Tongue (tissue), 2 donors: ENCODE data around the gene ACR. TPM values are rescaled to one million over a fixed set of nuclear protein-coding genes. Genes with fewer than 3 reads are reported as not detected.

Experiments
- DNase-seq: peaks from one replicate; pipeline ENCODE4 v3.0.0-alpha.2; 2015
- total RNA-seq: library from RNA; depleted of rRNA; stranded (reverse); fragments of >200 nt; gene quantifications from one replicate; pipeline ENCODE4 v1.2.3, GENCODE V29; 2014

Gene ACR
- total RNA-seq, result 3.3 TPM

DNA sequence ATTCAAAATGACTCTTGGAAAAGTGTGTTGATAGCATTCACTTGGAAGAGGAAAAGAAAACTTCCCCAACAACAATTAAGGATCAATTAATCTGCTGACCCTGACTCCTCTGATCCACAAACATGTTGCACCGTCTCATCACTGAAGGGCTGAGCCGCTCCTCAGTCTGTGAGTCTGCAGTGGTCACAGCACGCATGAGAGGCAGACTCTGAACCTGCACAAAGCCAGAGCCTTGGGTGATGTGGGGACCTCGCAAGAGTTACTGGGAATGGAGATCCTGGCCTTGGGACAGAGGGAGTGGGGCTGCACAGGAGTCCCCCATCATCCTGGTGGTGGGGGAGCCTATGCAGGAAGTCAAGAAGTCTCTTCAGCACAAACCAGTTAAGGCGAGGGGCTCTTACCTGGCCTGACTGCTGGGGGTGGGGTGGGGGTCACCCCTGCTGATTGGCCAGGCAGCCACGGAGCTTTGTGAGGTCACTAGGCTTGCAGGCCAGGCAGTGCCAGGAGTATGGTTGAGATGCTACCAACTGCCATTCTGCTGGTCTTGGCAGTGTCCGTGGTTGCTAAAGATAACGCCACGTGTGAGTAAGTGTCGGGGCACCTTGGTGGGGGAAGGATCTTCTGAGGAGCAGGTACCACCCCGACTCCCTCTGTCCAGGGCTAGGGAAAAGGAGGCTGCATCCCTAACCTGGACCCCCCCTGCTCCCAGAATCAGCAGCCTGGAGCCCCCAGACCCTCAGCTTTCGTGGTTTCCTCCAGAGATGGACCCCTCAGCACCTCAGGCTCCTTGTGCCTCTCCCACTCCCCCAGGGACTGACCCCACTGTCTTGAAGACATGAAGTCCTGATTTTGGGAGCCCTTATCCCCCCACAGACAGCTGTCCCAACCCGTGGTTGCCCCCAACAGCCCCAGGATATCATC lies at the start of gene ACR:
ACR (plus strand) TSS at position 477 of the 921 bp plus-strand sequence; CDS start at position 509, 32 bp downstream.
- no peak for DNase-seq

- DNase-seq, result no peak
These were observed 49.6 kb upstream of the ACR start for GRCh38 chr22:50688448-50688847.

- DNase-seq, result peak; percentile 22
These were observed 46.5 kb upstream of the ACR start for GRCh38 chr22:50691521-50691920.

DNA sequence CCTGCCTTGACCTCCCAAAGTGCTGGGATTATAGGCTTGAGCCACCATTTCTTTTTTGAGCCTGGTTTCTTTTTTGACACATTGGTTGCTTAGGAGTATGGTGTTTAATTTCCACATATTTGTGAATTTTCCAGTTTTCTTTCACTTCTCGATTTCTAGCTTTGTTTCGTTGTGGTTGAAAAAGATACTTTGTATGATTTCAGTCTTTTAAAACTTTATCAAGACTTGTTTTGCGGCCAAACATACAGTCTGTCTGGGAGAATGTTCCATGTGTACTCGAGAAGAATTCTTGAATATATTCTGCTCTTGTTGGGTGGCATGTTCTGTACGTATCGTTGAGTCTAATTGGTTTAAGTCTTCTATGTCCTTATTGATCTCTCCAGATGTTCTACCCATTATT lies 44.5 kb upstream of the ACR start:
- no peak for DNase-seq

GRCh38 chr22:50694099-50694605 lies 43.9 kb upstream of the ACR start:
- no peak for DNase-seq

DNA sequence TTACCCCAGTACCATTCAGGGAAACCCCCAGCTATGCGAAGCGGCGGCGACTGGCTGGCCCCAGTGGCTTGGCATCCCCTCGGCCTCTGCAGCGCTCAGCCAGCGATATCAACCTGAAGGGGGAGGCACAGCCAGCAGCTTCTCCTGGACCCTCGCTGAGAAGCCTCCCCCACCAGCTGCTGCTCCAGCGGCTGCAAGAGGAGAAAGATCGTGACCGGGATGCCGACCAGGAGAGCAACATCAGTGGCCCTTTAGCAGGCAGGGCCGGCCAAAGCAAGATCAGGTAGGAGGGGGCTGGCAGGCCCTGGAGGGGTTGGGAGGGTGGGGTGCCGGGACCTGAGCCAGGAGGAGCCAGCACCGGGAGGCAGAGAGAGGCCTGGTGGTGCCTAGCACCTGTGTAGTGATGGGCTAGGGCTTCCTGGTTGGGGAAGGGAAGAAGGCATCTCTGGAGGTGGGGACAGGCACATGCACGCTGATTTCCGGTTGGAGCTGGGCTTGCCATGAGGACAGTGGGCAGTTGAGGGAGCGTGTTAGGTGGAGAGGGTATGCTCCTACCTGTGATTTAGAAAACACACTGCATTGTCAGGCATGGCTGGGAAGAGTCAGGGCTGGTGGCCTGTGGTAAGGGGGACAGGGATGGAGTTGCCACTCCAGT lies 43.1 kb upstream of the ACR start:
- no peak for DNase-seq

DNA sequence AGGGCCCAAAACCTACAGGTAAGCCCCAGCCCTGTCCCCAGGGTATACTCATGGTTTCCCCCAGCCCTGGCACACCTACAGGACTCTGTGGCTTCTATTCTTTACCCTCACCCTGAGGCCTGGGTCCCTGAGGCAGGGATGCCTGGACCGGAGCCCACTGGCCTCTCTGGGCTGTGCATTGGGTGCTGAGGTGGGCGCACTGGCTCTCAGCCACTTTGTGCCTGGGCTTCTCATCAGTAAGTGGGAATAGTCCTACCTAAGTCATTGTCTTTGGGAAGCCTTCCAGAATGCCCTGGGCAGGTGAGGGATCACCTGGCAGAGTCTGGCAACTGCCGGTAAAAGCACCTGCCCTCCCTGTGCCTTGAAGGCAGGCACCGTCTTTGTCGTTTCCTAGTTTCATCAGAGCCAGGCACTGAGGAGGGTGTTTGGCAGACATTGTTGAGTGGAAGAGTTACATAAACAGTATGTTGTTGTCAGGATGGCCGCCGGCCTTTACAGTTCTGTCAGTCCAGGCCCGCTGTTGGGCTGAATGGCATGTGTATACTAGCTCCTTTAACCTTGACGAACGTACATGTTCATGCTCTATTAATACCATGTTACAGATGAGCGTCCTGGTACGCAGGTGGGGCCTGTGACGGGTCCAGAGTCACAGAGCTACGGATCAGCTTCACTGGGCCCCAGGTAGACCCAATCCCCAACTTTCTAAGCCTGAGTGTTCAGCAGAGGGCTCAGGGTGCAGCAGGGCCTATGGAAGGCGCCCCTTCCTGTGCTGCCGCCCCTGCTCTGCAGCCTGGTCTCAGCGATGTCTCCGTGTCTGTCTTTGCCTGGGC lies 42.4 kb upstream of the ACR start:
- no peak for DNase-seq

DNA sequence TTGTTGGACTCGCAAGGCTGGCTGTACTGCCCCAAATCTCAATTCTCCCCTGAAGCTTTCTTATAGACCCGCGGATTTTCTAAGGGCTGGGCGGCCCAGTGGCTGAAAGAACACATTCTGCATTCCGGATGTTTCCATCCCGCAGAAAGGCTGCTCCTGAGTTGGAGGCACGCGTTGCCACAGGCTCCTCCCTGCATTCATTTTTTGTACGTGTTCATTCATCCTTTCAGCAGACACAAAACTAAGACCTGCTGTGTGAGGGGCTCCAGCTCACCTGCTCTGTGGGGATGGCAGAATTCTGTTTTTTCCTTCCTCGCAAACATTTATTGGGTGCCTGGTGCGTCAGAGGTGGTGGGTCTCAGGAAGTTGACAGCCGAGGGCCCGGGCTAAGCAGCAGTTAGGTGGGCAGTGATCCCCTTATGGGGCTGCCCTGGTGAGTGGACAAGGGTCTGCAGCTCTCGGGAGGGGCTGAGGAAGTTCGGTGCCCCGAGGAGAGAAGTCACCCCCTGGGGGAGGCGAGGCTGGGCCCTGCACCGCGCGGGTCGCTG lies 41.7 kb upstream of the ACR start:
- peak; percentile 22 for DNase-seq

DNA sequence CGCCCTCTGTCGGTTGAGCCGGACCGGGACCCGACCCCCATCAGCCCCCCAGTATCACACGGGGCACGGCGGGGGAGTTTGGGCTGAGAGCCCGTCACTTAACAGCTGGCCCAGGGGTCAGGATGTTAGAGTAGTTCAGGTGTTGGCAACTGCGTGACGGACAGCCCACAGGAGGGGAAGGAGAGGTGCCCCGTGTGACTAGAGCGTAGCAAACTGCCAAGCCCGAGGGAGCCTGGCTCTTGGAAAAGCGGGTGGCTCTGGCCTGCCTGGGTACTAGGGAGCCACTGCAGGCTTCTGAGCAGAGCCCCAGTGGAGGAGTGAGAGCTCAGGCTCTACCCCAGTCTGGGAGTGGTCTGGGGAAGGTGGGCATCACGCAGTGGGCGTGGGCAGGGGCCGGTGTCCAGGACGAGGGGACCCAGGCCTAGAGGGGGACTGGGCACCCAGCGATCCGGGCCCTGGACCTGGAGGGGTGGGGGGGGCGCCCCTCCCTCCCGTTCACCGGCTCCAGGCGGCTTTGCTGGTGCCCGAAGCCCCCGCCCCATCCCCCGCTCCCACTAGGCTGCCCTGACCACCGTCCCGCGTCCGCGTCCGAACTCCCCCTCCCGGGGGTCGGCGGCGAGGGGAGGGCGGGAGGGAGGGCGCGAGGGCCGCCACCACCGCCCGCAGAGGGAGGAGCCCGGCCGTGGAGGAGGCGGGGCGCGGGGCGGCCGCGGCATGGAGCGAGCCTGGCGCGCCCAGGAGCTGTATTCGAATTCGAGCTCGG lies 41.0 kb upstream of the ACR start:
- peak; percentile 45 for DNase-seq

GRCh38 chr22:50697667-50698506 lies 40.1 kb upstream of the ACR start:
- DNase-seq, result no peak

DNA sequence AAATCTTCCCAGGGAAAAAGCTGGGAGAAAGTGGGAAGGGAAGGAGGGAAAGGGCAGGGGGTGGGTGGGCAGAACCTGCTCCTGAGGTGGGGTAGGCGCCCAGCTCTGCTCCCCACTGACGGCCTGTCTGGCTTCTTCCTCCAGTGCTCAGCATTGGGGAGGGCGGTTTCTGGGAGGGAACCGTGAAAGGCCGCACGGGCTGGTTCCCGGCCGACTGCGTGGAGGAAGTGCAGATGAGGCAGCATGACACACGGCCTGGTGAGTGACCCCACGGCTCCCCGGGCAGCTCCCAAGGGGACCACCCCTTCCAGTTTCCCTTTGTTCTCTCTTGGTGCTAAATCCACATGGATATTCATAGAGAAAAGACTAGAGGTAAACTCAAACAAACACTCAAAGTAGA lies 39.5 kb upstream of the ACR start:
- DNase-seq, result no peak

DNA sequence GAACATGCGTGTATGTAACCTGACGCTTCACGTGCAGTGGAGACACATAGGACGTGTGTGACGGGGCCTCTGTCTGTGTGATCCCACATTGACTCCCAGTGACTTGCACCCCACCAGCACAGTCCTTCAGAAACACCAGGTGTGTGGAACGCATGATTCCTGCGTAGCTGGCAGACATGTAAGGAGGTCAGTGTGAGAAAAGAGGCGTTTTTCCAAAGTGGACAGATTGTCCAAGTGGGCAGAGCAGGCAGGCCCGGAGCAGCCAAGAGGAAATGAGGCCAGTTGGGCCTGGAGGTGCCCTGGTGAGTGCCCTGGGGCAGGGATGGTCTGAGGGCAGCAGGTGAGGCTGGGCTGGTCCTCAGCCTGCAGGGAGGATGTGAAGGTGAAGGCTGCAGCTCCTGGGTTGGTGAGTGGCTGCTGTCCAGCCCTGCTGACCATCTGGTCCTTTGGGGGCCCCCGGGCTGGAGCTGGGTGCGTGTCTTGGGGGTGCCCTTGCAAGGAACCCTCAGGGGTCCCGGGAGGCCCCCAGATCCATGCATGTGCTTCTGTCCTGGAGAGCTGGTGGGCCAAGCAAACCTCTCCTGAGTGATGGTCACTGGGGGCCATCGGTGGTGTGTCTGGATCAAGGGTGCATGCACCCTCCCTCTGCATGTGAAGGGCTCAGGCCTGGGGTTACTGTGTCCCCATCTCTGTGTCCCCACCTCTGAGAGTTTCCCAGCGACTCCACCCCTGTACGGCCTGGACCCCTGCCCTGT lies 38.8 kb upstream of the ACR start:
- DNase-seq, result no peak

DNA sequence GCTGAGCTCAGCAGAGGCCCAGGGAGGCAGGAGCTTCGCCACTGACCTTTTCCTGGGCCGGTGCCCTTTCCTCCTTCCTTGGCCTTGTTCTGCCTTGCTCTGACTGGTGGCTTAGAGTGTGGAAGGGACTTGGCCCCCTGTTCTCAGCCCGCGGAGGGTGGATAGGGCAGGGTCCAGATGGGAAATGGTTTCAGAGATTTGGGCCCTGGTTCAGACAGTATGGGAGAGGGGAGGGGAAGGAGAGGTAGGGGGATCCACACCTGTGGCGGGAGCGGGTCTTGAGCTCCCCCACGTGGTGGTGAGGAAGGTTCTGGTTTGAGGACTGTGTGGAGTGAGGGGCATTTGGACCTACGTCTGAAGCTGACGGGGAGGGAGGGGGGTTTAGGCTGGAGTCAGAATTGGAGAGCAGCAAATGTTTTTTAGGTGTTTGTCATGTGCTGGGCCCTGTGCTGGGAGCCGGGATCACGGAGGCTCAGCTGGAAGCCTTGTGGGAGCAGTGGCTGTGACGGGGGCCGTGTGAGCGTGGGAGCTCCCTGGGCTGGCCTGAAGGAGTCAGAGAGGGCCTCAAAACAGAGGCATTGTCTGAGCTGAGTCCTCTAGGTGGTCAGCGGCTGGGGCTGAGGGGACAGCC lies 38.1 kb upstream of the ACR start:
- DNase-seq, result no peak

DNA sequence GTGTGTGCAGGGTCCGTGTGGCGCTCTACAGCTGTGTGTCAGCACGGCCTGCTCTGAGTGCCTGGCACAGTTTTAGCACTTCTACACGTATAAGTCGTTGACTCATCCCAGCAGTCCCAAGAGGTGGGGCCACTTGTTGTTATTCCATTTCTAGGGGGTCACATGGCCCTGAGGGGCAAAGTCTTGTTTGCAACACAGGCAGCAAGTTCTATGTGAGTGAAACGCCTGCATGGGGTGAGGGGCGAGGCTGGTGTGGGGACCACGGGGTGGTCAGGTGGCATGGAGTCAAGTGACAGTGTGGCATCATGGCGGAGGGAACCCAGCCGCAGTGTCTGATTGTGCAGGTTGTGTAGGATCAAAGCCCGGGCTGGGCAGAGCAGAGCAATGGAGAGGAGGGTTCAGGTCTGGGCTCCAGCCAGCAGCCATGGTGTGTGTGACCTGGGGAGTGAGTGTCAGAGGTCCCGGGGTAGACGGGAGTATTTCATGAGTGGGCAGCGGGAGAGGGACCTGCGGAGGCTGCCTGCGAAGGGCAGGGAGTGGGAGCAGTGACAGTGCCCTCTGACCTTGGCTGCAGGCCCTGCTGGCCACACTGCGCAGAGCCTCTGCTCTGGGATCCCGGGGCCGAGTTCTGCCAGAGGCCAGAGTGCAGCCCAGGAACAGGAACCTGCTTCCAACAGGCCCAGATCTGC lies 37.5 kb upstream of the ACR start:
- no peak for DNase-seq

DNA sequence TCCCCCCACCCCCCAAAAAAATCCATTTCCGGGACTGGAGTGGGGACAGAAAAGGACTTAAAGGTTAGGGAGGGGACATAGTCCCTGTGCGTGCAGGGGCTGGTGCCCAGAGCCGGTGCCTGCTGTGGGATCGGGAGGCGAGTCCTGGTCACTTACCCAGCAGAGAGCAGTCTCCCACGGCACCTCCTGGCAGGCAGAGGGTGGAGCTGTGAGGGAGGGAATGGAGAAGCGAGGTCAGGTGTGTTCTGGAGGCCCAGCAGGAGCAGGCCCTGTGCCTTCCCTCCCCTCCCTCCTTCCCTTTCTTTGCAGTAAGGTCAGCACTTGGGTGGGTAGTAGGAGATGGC lies 37.0 kb upstream of the ACR start:
- no peak for DNase-seq

GRCh38 chr22:50701428-50702154 lies 36.4 kb upstream of the ACR start:
- no peak for DNase-seq

GRCh38 chr22:50702261-50702671 lies 35.7 kb upstream of the ACR start:
- DNase-seq, result no peak
